HG02973 (cell line): ENCODE results near the gene CCL1.

Source experiments
- ATAC-seq: cut with Tn5 transposase; IDR thresholded peaks from one replicate; pipeline ENCODE4 v1.9.1; 2021; ENCODE audit warnings: moderate library complexity; ENCODE audit not compliant: unreplicated experiment

The CCL1 gene

GRCh38 chr17:34384271-34384670, 21.2 kb upstream of the CCL1 start:
- ATAC-seq: no peak

- no peak for ATAC-seq
These were observed 20.2 kb upstream of the CCL1 start for GRCh38 chr17:34383216-34383615.

GRCh38 chr17:34382621-34383124, 19.6 kb upstream of the CCL1 start:
- ATAC-seq: no peak

- ATAC-seq: no peak
These were observed 16.8 kb upstream of the CCL1 start for GRCh38 chr17:34379868-34380267.

- peak; percentile 75 for ATAC-seq
These were observed 15.7 kb upstream of the CCL1 start for GRCh38 chr17:34378664-34379101.

- no peak for ATAC-seq
These were observed 14.2 kb upstream of the CCL1 start for GRCh38 chr17:34377078-34377823.

- ATAC-seq: no peak
These were observed 12.5 kb upstream of the CCL1 start for GRCh38 chr17:34375426-34375997.

- no peak for ATAC-seq
These were observed 11.4 kb upstream of the CCL1 start for GRCh38 chr17:34374457-34374856.

GRCh38 chr17:34371405-34372100, 8.5 kb upstream of the CCL1 start:
- ATAC-seq: no peak

GRCh38 chr17:34370997-34371395, 8.0 kb upstream of the CCL1 start:
- no peak for ATAC-seq

- ATAC-seq: no peak
These were observed 7.5 kb upstream of the CCL1 start for GRCh38 chr17:34370376-34370996.

- ATAC-seq: no peak
These were observed 6.5 kb upstream of the CCL1 start for GRCh38 chr17:34369571-34369970.

- no peak for ATAC-seq
These were observed 6.0 kb upstream of the CCL1 start for GRCh38 chr17:34368946-34369500.

GRCh38 chr17:34368196-34368945, 5.3 kb upstream of the CCL1 start:
- no peak for ATAC-seq

GRCh38 chr17:34367486-34368195, 4.6 kb upstream of the CCL1 start:
- ATAC-seq: no peak

GRCh38 chr17:34366529-34367107, 3.6 kb upstream of the CCL1 start:
- no peak for ATAC-seq

- no peak for ATAC-seq
These were observed 3.0 kb upstream of the CCL1 start for GRCh38 chr17:34366010-34366409.

GRCh38 chr17:34365340-34365739, 2.3 kb upstream of the CCL1 start:
- ATAC-seq: no peak

- ATAC-seq: no peak
These were observed 1.7 kb upstream of the CCL1 start for GRCh38 chr17:34364751-34365150.
